ENCODE results near the gene THUMPD1.

Gene THUMPD1, protein sequence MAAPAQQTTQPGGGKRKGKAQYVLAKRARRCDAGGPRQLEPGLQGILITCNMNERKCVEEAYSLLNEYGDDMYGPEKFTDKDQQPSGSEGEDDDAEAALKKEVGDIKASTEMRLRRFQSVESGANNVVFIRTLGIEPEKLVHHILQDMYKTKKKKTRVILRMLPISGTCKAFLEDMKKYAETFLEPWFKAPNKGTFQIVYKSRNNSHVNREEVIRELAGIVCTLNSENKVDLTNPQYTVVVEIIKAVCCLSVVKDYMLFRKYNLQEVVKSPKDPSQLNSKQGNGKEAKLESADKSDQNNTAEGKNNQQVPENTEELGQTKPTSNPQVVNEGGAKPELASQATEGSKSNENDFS

GRCh38 chr16:20741554-20742285 is at the start of gene THUMPD1:
Gene THUMPD1 (minus strand): TSS chr16:20741818. CDS start chr16:20741739, 79 bp downstream.
- Histone ChIP-seq H3K4me1 (ENCODE audit: insufficient read depth, low read length) (no peaks in the 10 kb centered on the region), H3K9ac (ENCODE audit: low read depth, low read length) (peak within 1 kb of the TSS; percentile 93), H3K4me3 (ENCODE audit: low read length) (peak within 1 kb of the TSS; percentile 99), H3K27ac (ENCODE audit: low read length) (peak within 1 kb of the TSS; percentile 53), H3K9me3 (ENCODE audit: insufficient read depth, low read depth, low read length) (no peaks in the 10 kb centered on the region; the same call in 1 of the 2 replicates), H3K27me3 (ENCODE audit: insufficient read depth, low read length) (no peaks in the 10 kb centered on the region), H3K36me3 (ENCODE audit: insufficient read depth, low read depth, low read length) (peaks cover 24% of the 10 kb centered on the region)

GRCh38 chr16:20789130-20789529 is 47.5 kb upstream of the THUMPD1 start:
- Histone ChIP-seq H3K27me3 (ENCODE audit: insufficient read depth, low read length) (no peaks in the 10 kb centered on the region), H3K9me3 (ENCODE audit: insufficient read depth, low read depth, low read length) (no peaks in the 10 kb centered on the region), H3K36me3 (ENCODE audit: insufficient read depth, low read depth, low read length) (no peaks in the 10 kb centered on the region), H3K9ac (ENCODE audit: low read depth, low read length) (no peak overlapping the region), H3K4me3 (ENCODE audit: low read length) (no peak overlapping the region), H3K27ac (ENCODE audit: low read length) (no peak overlapping the region), H3K4me1 (ENCODE audit: insufficient read depth, low read length) (peaks cover 6% of the 10 kb centered on the region; the same call in 1 of the 2 replicates)

DNA sequence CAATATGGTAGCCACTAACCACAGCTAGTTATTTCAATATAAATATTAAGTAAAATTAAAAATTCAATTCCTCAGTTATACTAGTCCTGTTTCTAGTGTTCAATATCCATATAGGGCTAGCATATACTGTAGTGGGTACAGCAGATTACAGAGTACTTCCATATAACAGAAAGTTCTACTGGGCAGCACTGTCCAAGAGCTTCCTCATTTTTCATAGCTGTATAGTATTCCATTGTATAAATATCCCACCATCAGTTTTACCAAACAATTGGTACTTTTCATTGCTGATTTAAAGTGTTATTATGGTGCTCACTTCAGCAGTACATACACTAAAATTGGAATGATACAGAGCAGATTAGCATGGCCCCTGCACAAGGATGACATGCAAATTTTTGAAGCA is 42.6 kb upstream of the THUMPD1 start:
- Histone ChIP-seq H3K4me3 (ENCODE audit: low read length) (no peak overlapping the region), H3K9me3 (ENCODE audit: insufficient read depth, low read depth, low read length) (no peaks in the 10 kb centered on the region), H3K27me3 (ENCODE audit: insufficient read depth, low read length) (no peaks in the 10 kb centered on the region), H3K4me1 (ENCODE audit: insufficient read depth, low read length) (no peaks in the 10 kb centered on the region), H3K27ac (ENCODE audit: low read length) (no peak overlapping the region), H3K36me3 (ENCODE audit: insufficient read depth, low read depth, low read length) (no peaks in the 10 kb centered on the region), H3K9ac (ENCODE audit: low read depth, low read length) (no peak overlapping the region)

GRCh38 chr16:20782470-20782869 is 40.9 kb upstream of the THUMPD1 start:
- no peaks in the 10 kb centered on the region for H3K4me1 ChIP-seq (ENCODE audit: insufficient read depth, low read length)
- no peaks in the 10 kb centered on the region for H3K27me3 ChIP-seq (ENCODE audit: insufficient read depth, low read length)
- H3K36me3 ChIP-seq (ENCODE audit: insufficient read depth, low read depth, low read length) = no peaks in the 10 kb centered on the region
- no peak overlapping the region for H3K27ac ChIP-seq (ENCODE audit: low read length)
- no peak overlapping the region for H3K9ac ChIP-seq (ENCODE audit: low read depth, low read length)
- H3K4me3 ChIP-seq (ENCODE audit: low read length) = no peak overlapping the region
- no peaks in the 10 kb centered on the region for H3K9me3 ChIP-seq (ENCODE audit: insufficient read depth, low read depth, low read length)

GRCh38 chr16:20781697-20782096 is 40.1 kb upstream of the THUMPD1 start:
- no peak overlapping the region for H3K9ac ChIP-seq (ENCODE audit: low read depth, low read length)
- no peaks in the 10 kb centered on the region for H3K27me3 ChIP-seq (ENCODE audit: insufficient read depth, low read length)
- H3K4me3 ChIP-seq (ENCODE audit: low read length) = no peak overlapping the region
- H3K36me3 ChIP-seq (ENCODE audit: insufficient read depth, low read depth, low read length) = no peaks in the 10 kb centered on the region
- H3K27ac ChIP-seq (ENCODE audit: low read length) = no peak overlapping the region
- no peaks in the 10 kb centered on the region for H3K4me1 ChIP-seq (ENCODE audit: insufficient read depth, low read length)
- no peaks in the 10 kb centered on the region for H3K9me3 ChIP-seq (ENCODE audit: insufficient read depth, low read depth, low read length)

DNA sequence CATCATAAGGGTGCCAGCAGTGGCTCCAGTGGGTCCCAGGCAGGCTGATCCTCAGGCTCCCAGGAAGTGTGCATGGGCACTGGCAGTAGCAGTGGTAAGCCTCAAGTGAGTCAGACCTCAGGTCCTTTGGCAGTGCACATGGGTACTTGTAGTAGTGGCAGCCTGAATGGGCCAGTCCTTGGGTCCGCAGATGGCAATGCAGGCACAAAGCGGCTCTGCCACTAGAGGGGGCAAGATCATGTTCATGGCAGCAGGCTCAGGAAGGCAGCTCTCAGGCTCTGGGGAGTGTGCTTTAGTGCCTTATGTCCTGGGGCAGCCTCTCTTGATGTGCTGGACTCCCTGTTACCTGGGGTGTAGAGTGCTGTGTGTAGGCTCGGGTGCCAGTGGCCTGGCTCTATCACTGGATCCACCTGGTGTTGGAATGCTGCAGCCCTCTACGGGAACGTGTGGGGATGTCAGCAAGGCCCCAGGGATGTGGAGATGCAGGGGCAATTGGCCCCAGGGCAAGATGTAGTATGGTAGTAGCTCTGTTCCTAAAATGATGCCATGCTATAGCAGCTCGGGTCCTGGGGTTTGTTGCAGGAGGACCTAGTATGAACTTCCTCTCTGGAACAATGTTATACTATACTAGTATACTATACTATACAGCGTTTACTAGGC is 33.2 kb upstream of the THUMPD1 start:
- H3K27ac ChIP-seq (ENCODE audit: low read length) = no peak overlapping the region
- no peaks in the 10 kb centered on the region for H3K9me3 ChIP-seq (ENCODE audit: insufficient read depth, low read depth, low read length)
- H3K27me3 ChIP-seq (ENCODE audit: insufficient read depth, low read length) = no peaks in the 10 kb centered on the region
- H3K9ac ChIP-seq (ENCODE audit: low read depth, low read length) = no peak overlapping the region
- H3K36me3 ChIP-seq (ENCODE audit: insufficient read depth, low read depth, low read length) = no peaks in the 10 kb centered on the region
- no peaks in the 10 kb centered on the region for H3K4me1 ChIP-seq (ENCODE audit: insufficient read depth, low read length)
- no peak overlapping the region for H3K4me3 ChIP-seq (ENCODE audit: low read length)

DNA sequence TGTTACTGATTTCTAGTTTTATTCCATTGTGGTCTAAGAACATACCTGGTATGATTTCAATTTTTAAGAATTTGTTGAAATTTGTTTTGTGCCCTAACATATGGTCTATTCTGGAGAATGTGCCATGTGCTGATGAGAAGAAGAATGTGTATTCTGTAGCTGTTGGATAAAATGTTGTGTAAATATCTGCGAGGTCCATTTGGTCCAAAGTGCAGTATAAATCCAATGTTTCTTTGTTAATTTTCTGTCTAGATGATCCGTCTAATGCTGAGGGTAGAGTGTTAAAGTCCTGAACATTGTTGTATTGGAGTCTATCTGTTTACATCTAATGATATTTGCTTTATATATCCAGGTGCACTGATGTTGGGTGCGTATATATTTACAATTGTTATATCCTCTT is 32.1 kb upstream of the THUMPD1 start:
- H3K9me3 ChIP-seq (ENCODE audit: insufficient read depth, low read depth, low read length) = no peaks in the 10 kb centered on the region
- H3K27ac ChIP-seq (ENCODE audit: low read length) = no peak overlapping the region
- no peaks in the 10 kb centered on the region for H3K27me3 ChIP-seq (ENCODE audit: insufficient read depth, low read length)
- H3K9ac ChIP-seq (ENCODE audit: low read depth, low read length) = no peak overlapping the region
- H3K36me3 ChIP-seq (ENCODE audit: insufficient read depth, low read depth, low read length) = no peaks in the 10 kb centered on the region
- H3K4me1 ChIP-seq (ENCODE audit: insufficient read depth, low read length) = no peaks in the 10 kb centered on the region
- H3K4me3 ChIP-seq (ENCODE audit: low read length) = no peak overlapping the region

GRCh38 chr16:20768818-20769217 is 27.2 kb upstream of the THUMPD1 start:
- H3K27ac ChIP-seq (ENCODE audit: low read length) = no peak overlapping the region
- H3K4me1 ChIP-seq (ENCODE audit: insufficient read depth, low read length) = no peaks in the 10 kb centered on the region
- no peak overlapping the region for H3K9ac ChIP-seq (ENCODE audit: low read depth, low read length)
- H3K9me3 ChIP-seq (ENCODE audit: insufficient read depth, low read depth, low read length) = no peaks in the 10 kb centered on the region
- no peaks in the 10 kb centered on the region for H3K36me3 ChIP-seq (ENCODE audit: insufficient read depth, low read depth, low read length)
- H3K4me3 ChIP-seq (ENCODE audit: low read length) = no peak overlapping the region
- H3K27me3 ChIP-seq (ENCODE audit: insufficient read depth, low read length) = no peaks in the 10 kb centered on the region

GRCh38 chr16:20768121-20768520 is 26.5 kb upstream of the THUMPD1 start:
- no peak overlapping the region for H3K9ac ChIP-seq (ENCODE audit: low read depth, low read length)
- no peaks in the 10 kb centered on the region for H3K27me3 ChIP-seq (ENCODE audit: insufficient read depth, low read length)
- no peaks in the 10 kb centered on the region for H3K36me3 ChIP-seq (ENCODE audit: insufficient read depth, low read depth, low read length)
- H3K4me3 ChIP-seq (ENCODE audit: low read length) = no peak overlapping the region
- H3K4me1 ChIP-seq (ENCODE audit: insufficient read depth, low read length) = no peaks in the 10 kb centered on the region
- H3K9me3 ChIP-seq (ENCODE audit: insufficient read depth, low read depth, low read length) = no peaks in the 10 kb centered on the region
- H3K27ac ChIP-seq (ENCODE audit: low read length) = no peak overlapping the region

GRCh38 chr16:20767577-20767976 is 26.0 kb upstream of the THUMPD1 start:
- Histone ChIP-seq H3K9me3 (ENCODE audit: insufficient read depth, low read depth, low read length) (0 out of 2 replicates have a peak, but pooled peaks cover under 1% of the 10 kb centered on the region), H3K27me3 (ENCODE audit: insufficient read depth, low read length) (no peaks in the 10 kb centered on the region), H3K36me3 (ENCODE audit: insufficient read depth, low read depth, low read length) (no peaks in the 10 kb centered on the region), H3K4me1 (ENCODE audit: insufficient read depth, low read length) (no peaks in the 10 kb centered on the region), H3K27ac (ENCODE audit: low read length) (no peak overlapping the region), H3K4me3 (ENCODE audit: low read length) (no peak overlapping the region), H3K9ac (ENCODE audit: low read depth, low read length) (no peak overlapping the region)

GRCh38 chr16:20766294-20766693 is 24.7 kb upstream of the THUMPD1 start:
- Histone ChIP-seq H3K4me3 (ENCODE audit: low read length) (no peak overlapping the region), H3K9me3 (ENCODE audit: insufficient read depth, low read depth, low read length) (0 out of 2 replicates have a peak, but pooled peaks cover 3% of the 10 kb centered on the region), H3K27me3 (ENCODE audit: insufficient read depth, low read length) (no peaks in the 10 kb centered on the region), H3K4me1 (ENCODE audit: insufficient read depth, low read length) (no peaks in the 10 kb centered on the region), H3K27ac (ENCODE audit: low read length) (no peak overlapping the region), H3K36me3 (ENCODE audit: insufficient read depth, low read depth, low read length) (no peaks in the 10 kb centered on the region), H3K9ac (ENCODE audit: low read depth, low read length) (no peak overlapping the region)

Data from iPS-20b (cell line).